ENCODE results near the gene ULK1. TPM values are rescaled to one million over a fixed set of nuclear protein-coding genes. Genes with fewer than 3 reads are reported as not detected.
A peak's percentile ranks its signal among the peaks of the same experiment; 100 is the strongest.

ULK1 gene
- total RNA-seq, 1 donor from 2014 or later, result 56.1 TPM

- Mint-ChIP-seq H3K27ac (ENCODE audit: unreplicated experiment) (no peak overlapping the region), H3K9me3 (ENCODE audit: low read depth) (no peaks in the 10 kb centered on the region), H3K36me3 (ENCODE audit: low read depth) (no peaks in the 10 kb centered on the region), H3K4me3 (ENCODE audit: unreplicated experiment) (no peak overlapping the region), H3K27me3 (ENCODE audit: low read depth) (no peaks in the 10 kb centered on the region), H3K4me1 (ENCODE audit: low read depth) (peaks cover 3% of the 10 kb centered on the region)
- peak; percentile 81 for DNase-seq (ENCODE audit: low spot score)
- no peak for TF ChIP-seq CTCF (IDR thresholded peaks at IDR 0.05)
These were observed 40.3 kb upstream of the ULK1 start for GRCh38 chr12:131853832-131854797.

- H3K4me1 Mint-ChIP-seq (ENCODE audit: low read depth), result peaks cover 6% of the 10 kb centered on the region
- H3K9me3 Mint-ChIP-seq (ENCODE audit: low read depth), result no peaks in the 10 kb centered on the region
- no peaks in the 10 kb centered on the region for H3K36me3 Mint-ChIP-seq (ENCODE audit: low read depth)
- DNase-seq (ENCODE audit: low spot score), result no peak
- no peak overlapping the region for H3K27ac Mint-ChIP-seq (ENCODE audit: unreplicated experiment)
- no peak for TF ChIP-seq CTCF (IDR thresholded peaks at IDR 0.05)
- no peak overlapping the region for H3K4me3 Mint-ChIP-seq (ENCODE audit: unreplicated experiment)
- no peaks in the 10 kb centered on the region for H3K27me3 Mint-ChIP-seq (ENCODE audit: low read depth)
These were observed 39.5 kb upstream of the ULK1 start for GRCh38 chr12:131854861-131855476.

DNA sequence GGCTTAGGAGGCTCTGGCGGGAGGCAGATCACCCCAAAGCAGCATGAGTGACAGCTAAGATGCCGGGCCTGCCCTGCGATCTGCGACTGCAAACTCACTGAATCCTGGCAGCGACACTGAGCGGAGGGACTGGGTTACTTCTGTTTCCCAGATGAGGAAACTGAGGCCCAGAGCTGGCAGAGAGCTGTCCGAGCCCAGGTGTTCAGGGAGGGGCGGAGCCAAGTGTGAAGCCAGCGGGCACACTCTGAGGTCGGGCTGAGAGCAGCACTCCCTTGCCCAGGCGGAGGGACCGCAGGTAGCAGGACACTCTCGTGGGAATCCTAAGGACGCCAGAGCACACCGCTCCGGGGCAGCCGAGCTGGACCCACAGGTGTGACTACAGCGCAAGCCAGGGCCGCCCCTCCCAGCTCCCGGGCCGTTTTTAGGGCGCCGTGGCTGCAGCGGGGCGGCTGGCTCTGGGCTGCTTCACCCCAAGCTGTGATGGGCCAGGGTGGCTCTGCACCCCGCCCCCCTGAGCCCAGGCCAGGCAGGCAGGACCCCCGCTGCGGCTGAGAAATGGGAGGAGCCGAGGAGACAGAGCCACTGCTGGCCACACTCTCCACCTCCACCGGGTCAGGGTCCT, 38.8 kb upstream of the ULK1 start:
- Mint-ChIP-seq H3K27me3 (ENCODE audit: low read depth) (no peaks in the 10 kb centered on the region), H3K4me3 (ENCODE audit: unreplicated experiment) (no peak overlapping the region), H3K4me1 (ENCODE audit: low read depth) (peaks cover 12% of the 10 kb centered on the region), H3K9me3 (ENCODE audit: low read depth) (no peaks in the 10 kb centered on the region), H3K36me3 (ENCODE audit: low read depth) (no peaks in the 10 kb centered on the region), H3K27ac (ENCODE audit: unreplicated experiment) (no peak overlapping the region)
- peak; percentile 78 for DNase-seq (ENCODE audit: low spot score)
- TF ChIP-seq CTCF (IDR thresholded peaks at IDR 0.05), result no peak

DNA sequence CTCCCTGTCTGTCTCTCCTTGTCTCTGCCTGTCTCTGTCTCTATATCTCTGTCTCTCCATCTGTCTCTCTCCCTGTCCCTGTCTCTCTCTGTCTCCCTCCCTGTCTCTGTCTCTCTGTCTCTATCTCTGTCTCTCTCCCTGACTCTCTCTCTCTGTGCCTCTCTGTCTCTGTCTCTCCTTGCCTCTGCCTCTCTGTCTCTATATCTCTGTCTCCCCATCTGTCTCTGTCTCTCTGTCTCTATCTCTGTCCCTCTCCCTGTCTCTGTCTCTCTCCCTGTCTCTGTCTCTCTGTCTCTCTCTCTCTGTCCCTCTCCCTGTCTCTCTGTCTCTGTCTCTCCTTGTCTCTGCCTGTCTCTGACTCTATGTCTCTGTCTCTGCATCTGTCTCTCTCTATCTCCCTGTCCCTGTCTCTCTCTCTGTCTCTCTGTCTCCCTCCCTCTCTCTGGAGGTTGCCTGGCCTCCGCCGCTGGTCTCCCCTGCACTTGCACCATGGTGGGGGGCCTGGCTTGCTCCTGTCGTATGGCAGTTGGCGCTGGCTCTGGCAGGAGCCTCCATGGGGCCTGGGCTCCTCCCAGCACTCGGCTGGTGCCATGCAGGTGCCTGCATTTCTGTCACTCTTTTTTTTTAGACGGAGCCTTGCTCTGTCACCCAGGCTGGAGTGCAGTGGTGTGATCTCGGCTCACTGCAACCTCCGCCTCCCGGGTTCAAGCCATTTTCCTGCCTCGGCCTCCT, 37.9 kb upstream of the ULK1 start:
- Mint-ChIP-seq H3K9me3 (ENCODE audit: low read depth) (no peaks in the 10 kb centered on the region), H3K4me3 (ENCODE audit: unreplicated experiment) (no peak overlapping the region), H3K36me3 (ENCODE audit: low read depth) (no peaks in the 10 kb centered on the region), H3K4me1 (ENCODE audit: low read depth) (peaks cover 18% of the 10 kb centered on the region), H3K27ac (ENCODE audit: unreplicated experiment) (no peak overlapping the region), H3K27me3 (ENCODE audit: low read depth) (no peaks in the 10 kb centered on the region)
- DNase-seq (ENCODE audit: low spot score), result peak; percentile 79
- TF ChIP-seq CTCF (IDR thresholded peaks at IDR 0.05), result no peak
